ENCODE measurements around the gene HIVEP3.

HIVEP3 gene

DNA sequence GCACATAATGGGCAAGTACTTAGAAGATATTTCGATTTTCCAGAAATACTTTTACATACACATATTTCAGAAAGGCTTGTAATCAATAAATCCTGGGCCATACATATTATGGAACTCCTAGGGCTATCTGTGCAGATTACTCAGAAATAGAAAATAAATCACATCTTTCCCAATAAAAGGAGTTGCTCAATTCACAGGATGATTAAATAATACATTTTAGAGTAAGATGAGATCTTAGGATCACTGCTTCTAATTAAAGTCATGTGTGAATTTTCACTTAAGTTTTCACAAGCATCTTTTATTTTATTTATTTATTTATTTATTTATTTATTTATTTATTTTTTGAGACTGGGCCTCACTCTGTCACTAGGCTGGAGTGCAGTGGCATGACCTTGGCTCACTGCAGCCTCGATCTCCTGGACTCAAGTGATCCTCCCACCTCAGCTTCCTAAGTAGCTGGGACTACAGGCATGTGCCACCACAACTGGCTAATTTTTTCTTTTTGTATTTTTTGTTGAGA, 144.2 kb downstream of the HIVEP3 start:
- DNase-seq (no peak), ATAC-seq (replicated peaks) (no peak)
- Mint-ChIP-seq H3K27me3 (no peaks in the 10 kb centered on the region), H3K4me1 (peaks cover 12 to 30% of the 10 kb centered on the region in 2 donors), H3K9me3 (no peaks in the 10 kb centered on the region), H3K36me3 (no peaks in the 10 kb centered on the region), H3K27ac (no peak overlapping the region), H3K4me3 (no peak overlapping the region)

DNA sequence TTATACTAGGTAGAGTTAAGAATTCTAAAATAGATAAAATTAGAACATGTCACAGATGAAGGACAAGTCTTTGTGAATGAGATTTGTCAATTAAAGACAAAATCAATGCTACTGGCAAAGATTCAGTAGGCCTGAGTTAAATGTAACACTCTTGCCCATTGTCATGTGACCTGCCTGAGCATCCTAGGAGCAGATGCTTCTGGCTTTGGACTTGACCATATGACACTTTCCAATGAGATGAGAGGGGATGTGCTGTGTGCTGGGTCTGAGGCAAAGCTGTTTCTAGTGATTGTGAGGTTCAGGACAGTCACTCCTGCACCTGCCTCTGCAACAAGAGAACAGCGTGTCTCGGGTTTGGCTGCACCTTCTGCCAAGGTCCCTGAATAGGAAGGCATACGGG, 144.9 kb downstream of the HIVEP3 start:
- ATAC-seq (replicated peaks): no peak
- H3K4me1 Mint-ChIP-seq: peaks cover 12 to 31% of the 10 kb centered on the region in 2 donors
- H3K36me3 Mint-ChIP-seq: no peaks in the 10 kb centered on the region
- DNase-seq: no peak
- no peaks in the 10 kb centered on the region for H3K9me3 Mint-ChIP-seq
- H3K4me3 Mint-ChIP-seq: no peak overlapping the region
- H3K27me3 Mint-ChIP-seq: no peaks in the 10 kb centered on the region
- H3K27ac Mint-ChIP-seq: no peak overlapping the region

DNA sequence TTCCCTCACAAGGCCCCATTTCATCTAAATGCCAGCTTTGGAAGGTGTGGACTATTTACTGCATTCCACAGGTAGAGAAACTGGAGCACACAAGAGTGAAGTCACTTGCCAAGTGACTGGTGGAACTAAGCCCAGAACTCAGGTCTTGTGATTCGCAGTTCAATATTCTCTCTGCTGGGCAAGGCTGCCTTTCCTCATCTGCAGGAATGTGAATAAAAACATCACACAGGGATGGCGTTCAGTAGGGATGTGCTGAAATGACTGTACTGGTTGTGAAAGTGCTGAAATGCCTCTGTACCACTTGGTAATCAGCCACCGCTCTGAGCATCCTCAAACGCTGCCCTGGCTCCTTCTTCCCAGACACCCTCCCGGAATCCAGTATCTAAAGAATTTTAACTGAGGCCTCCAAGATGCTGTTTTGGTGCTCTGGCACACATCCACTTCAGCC, 145.6 kb downstream of the HIVEP3 start:
- Mint-ChIP-seq H3K36me3 (no peaks in the 10 kb centered on the region), H3K27ac (no peak overlapping the region), H3K4me3 (no peak overlapping the region), H3K27me3 (no peaks in the 10 kb centered on the region), H3K4me1 (peaks cover 14 to 32% of the 10 kb centered on the region in 2 donors), H3K9me3 (no peaks in the 10 kb centered on the region)
- DNase-seq (no peak), ATAC-seq (replicated peaks) (no peak)

DNA sequence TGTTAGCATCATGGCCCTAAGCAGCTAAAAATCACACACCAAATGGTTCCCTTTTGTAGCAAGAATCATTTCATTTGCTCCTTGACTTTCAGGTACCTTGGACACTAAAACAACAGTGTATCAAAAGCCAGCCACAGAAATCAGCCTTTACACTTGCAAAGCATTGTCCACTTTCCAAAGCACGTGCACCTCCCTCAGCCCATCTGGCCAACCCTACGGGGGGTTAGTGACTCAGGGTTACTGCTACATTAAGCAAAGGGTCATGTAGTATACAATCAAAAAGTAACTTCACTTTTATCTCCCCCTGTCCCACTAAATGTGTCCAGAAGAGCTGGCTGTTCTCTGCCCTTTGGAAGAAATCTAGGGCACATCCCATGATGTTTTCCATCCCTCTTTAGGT, 149.7 kb downstream of the HIVEP3 start:
- Mint-ChIP-seq H3K4me3 (no peak overlapping the region), H3K4me1 (peaks cover 45 to 66% of the 10 kb centered on the region in 2 donors), H3K36me3 (no peaks in the 10 kb centered on the region), H3K9me3 (no peaks in the 10 kb centered on the region), H3K27ac (no peak overlapping the region), H3K27me3 (no peaks in the 10 kb centered on the region)
- no peak for ATAC-seq (replicated peaks)
- DNase-seq: no peak

DNA sequence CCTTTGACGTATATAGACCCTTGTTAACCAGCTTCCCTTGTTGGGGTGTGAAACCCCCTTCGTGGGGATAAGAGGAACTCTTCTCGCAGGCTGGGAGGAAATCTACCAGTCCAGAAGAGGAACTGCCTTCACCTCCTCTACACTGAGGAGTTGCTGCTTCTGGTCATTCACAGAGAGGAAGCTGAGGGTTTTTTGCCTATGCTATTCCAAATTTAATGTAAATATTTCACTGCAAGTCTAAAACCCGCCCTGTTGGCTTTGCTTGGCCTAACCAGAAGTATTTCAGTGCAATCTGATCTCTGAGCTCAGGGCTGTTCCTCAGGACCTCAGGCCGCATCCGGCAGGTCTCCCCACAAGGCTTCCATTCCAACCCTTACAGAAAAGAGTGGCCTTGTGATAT, 150.1 kb downstream of the HIVEP3 start:
- peaks cover 49 to 71% of the 10 kb centered on the region in 2 donors for H3K4me1 Mint-ChIP-seq
- no peak overlapping the region for H3K4me3 Mint-ChIP-seq
- ATAC-seq (replicated peaks): peak; percentile 57 to 72
- no peak for DNase-seq
- no peaks in the 10 kb centered on the region for H3K36me3 Mint-ChIP-seq
- H3K9me3 Mint-ChIP-seq: no peaks in the 10 kb centered on the region
- no peaks in the 10 kb centered on the region for H3K27me3 Mint-ChIP-seq
- H3K27ac Mint-ChIP-seq: no peak overlapping the region

DNA sequence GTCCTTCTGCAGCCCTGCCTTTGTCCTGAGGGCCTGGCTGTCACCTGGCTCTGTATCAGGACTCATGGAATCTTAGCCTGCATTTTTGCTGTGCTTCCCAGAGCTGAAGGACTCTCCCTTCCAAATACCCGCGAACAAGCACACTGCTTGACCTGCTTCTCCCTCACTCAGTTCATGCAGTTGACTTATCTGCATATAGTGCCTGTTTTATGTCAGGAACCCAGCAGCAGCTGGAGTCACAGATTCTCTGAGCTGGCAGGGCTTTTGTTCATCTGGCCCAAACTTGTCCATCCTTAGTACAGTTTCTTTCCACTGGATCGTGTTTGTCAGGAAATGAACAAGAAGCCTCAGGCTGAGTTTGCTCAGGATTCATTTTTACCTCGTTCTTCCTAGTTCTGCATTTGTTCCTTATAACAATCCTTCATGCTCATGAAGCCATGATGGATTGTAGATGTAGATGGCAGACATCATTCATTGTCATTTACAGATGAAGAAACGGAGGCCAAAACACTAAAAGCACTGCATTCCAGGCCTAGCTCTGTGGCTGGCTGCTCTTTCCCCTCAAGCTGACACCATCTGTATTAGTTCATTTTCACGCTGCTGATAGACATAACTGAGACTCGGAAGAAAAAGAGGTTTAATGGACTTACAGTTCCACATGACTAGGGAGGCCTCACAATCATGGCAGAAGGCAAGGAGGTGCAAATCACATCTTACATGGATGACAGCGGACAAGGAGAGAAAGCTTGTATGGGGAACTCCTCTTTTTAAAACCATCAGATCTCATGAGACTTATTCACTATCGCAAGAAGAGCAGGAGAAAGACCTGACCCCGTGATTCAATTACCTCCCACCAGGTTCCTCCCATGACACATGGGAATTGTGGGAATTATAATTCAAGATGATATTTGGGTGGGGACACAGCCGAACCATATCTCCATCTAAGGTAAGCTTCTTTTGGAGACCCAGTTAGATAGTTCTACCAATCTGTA, 150.9 kb downstream of the HIVEP3 start:
- Mint-ChIP-seq H3K4me1 (peaks cover 52 to 78% of the 10 kb centered on the region in 2 donors), H3K4me3 (no peak overlapping the region), H3K9me3 (no peaks in the 10 kb centered on the region), H3K27me3 (no peaks in the 10 kb centered on the region), H3K27ac (no peak overlapping the region), H3K36me3 (no peaks in the 10 kb centered on the region)
- DNase-seq (no peak), ATAC-seq (replicated peaks) (no peak)

DNA sequence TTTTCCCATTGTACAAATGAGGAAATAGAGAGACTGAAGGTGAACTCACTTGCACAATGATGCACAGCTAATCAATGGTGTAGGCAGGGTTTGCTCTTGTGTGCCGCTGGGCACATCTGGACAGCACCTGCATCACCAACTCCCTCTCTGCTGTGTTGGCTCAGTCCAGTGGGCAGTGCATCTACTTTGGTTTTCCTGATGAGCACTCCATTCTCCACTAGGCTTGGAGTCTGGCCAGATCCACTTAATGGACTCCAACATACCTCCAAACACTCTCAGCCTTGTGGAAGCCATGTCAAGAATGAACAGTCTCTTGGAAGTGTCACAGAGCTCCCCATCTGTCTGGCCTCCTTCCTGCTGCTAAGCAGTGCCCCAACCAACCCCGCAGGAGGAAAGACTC, 152.2 kb downstream of the HIVEP3 start:
- H3K4me1 Mint-ChIP-seq: peaks cover 52 to 68% of the 10 kb centered on the region in 2 donors
- H3K27me3 Mint-ChIP-seq: no peaks in the 10 kb centered on the region
- H3K36me3 Mint-ChIP-seq: peaks cover 0 to 3% of the 10 kb centered on the region in 2 donors
- peaks cover 0 to 4% of the 10 kb centered on the region in 2 donors for H3K9me3 Mint-ChIP-seq
- H3K27ac Mint-ChIP-seq: no peak overlapping the region
- peak; percentile 24 to 38 for ATAC-seq (replicated peaks)
- H3K4me3 Mint-ChIP-seq: no peak overlapping the region
- DNase-seq: no peak

DNA sequence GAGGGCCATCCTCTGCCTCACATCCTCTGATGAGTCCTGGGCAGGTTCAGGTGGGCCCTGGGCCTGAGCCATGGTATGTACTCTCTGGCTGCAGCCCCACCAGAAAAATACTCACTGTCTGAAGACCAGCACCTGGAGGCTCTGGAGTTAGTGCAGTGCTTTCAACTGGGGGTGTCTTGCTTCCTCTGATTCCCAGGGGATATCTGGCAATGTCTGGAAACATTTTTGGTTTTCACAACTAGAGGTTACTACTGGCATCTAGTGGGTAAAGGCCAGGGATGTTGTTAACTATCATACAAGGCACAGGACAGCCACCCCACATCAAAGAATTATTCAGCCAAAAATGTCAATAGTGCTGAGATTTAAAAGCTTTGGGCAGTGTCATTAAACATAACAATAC, 152.7 kb downstream of the HIVEP3 start:
- Mint-ChIP-seq H3K4me1 (peaks cover 49 to 65% of the 10 kb centered on the region in 2 donors), H3K4me3 (no peak overlapping the region), H3K27me3 (no peaks in the 10 kb centered on the region), H3K27ac (peak overlapping the region; percentile 65), H3K9me3 (peaks cover 5 to 6% of the 10 kb centered on the region in 2 donors), H3K36me3 (peaks cover 0 to 3% of the 10 kb centered on the region in 2 donors)
- ATAC-seq (replicated peaks) (peak; percentile 9 to 22), DNase-seq (no peak)

DNA sequence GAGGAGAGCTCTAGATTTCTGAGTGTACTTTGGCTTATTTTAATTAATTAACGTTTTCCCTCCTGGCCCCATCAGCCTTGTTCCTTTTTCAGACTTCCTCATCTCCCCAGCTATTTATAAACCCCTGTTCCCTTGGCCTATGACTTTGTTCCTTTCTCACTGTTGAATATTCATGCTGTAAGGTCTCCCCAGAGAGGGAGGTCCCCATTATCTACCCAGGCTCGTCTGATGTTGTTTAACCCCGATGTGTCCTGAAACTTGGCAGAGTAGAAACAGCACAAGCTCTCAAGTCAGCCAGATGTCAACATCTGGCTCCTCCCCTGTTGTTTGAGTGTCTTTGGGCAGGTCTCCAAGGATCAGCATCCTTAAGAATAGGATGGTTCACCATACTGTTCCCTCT, 153.6 kb downstream of the HIVEP3 start:
- H3K27me3 Mint-ChIP-seq: no peaks in the 10 kb centered on the region
- H3K9me3 Mint-ChIP-seq: peaks cover 5 to 6% of the 10 kb centered on the region in 2 donors
- no peak for DNase-seq
- H3K36me3 Mint-ChIP-seq: peaks cover 0 to 3% of the 10 kb centered on the region in 2 donors
- H3K4me3 Mint-ChIP-seq: peak overlapping the region; percentile 33 to 58
- H3K4me1 Mint-ChIP-seq: peaks cover 49 to 65% of the 10 kb centered on the region in 2 donors
- H3K27ac Mint-ChIP-seq: peak overlapping the region; percentile 11
- peak; percentile 73 for ATAC-seq (replicated peaks)

DNA sequence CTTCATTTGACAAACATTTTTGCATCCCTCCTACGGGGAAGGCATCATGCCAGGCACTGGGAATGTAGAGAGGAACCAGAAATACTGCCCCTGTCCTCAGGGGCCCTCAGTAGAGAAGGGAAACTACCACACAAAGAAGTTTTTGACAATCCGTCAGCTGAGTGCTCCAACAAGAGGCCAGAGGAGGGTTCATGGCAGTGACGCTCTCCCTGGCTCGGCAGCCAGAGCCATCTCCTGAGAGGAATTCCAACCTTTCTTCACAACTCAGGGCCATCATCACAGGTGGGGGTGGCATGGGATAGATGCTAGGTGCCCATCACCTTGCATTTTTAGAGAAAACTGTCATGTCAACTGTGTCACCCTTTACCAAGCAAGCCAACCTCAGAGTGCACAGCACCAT, 154.1 kb downstream of the HIVEP3 start:
- H3K27ac Mint-ChIP-seq: no peak overlapping the region
- peaks cover 0 to 3% of the 10 kb centered on the region in 2 donors for H3K36me3 Mint-ChIP-seq
- H3K4me3 Mint-ChIP-seq: peak overlapping the region; percentile 33 to 58
- DNase-seq: no peak
- H3K9me3 Mint-ChIP-seq: peaks cover 5 to 6% of the 10 kb centered on the region in 2 donors
- no peaks in the 10 kb centered on the region for H3K27me3 Mint-ChIP-seq
- peaks cover 49 to 65% of the 10 kb centered on the region in 2 donors for H3K4me1 Mint-ChIP-seq
- ATAC-seq (replicated peaks): peak; percentile 32 to 72

DNA sequence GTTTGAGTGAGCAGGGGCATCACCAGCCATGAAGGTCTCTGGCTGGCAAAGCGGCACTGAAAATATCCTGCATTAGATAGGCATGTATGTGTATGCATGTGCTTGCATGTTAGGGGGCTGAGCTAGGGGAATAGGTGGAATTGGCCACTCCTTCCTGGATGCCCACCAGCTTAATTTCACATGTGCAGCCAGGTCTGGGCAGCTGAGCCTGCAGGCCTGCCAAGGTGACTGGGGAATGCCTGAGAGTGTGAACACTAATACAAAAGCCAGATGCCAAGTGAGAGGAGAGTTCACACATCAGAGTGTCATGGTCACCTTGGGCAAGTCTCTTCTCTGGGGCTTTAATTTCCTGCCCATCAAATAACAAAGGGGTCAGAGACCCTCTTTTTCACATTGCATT, 155.9 kb downstream of the HIVEP3 start:
- ATAC-seq (replicated peaks): no peak
- peaks cover 0 to 3% of the 10 kb centered on the region in 2 donors for H3K36me3 Mint-ChIP-seq
- no peak overlapping the region for H3K4me3 Mint-ChIP-seq

DNA sequence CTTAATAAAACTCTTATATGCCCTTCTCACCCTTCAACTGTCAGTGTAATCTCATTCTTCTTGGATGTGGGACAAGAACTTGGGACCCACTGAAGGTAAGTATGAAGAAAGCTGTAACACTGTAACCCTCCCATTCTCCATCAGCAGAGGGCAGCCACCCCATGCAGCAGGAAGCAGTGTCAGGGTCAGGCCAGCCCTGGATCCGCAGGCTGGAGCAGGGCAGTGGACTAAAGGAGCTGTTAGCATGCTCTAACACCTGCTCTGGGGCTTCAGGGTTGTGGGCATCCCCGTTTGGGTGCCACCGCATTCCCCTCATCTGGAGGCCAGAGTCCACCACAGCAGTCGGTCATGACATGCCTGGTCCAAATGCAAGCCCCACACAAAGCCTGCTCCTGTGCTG, 156.5 kb downstream of the HIVEP3 start:
- Mint-ChIP-seq H3K27me3 (no peaks in the 10 kb centered on the region), H3K36me3 (peaks cover 0 to 3% of the 10 kb centered on the region in 2 donors), H3K4me3 (no peak overlapping the region), H3K9me3 (peaks cover 5 to 6% of the 10 kb centered on the region in 2 donors), H3K27ac (no peak overlapping the region), H3K4me1 (peaks cover 36 to 48% of the 10 kb centered on the region in 2 donors)
- DNase-seq (no peak), ATAC-seq (replicated peaks) (no peak)

More for the DNA sequence above, 155.9 kb downstream of the HIVEP3 start:
- Mint-ChIP-seq H3K27me3 (no peaks in the 10 kb centered on the region), H3K27ac (no peak overlapping the region), H3K9me3 (peaks cover 5 to 6% of the 10 kb centered on the region in 2 donors), H3K4me1 (peaks cover 39 to 52% of the 10 kb centered on the region in 2 donors)
- no peak for DNase-seq

DNA sequence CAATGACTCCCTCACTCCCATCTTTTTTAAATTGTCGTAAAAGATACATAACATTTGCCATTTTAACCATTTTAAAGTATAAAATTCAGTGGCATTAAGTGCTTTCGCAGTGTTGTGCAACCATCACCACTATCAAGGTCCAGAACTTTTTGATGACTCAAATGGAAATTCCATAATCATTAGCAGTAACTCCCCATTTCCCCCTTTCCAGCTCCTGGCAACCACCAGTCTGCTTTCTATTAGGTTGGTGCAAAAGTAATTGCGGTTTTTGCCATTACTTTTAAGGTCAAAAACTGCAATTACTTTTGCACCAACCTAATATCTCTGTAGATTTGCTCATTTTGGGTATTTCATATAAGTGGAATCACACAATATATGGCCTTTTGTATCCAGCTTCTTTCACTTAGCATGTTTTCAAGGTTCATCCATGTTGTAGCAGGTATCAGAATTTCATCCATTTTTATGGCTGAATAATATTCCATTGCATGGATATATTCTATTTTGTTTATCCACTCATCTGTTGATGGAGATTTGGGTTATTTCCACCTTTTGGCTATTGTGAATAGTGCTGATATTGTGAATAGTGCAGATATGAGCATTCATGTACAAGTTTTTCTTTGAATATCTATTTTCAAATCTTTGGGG, 159.7 kb downstream of the HIVEP3 start:
- H3K9me3 Mint-ChIP-seq: peaks cover 5 to 6% of the 10 kb centered on the region in 2 donors

DNA sequence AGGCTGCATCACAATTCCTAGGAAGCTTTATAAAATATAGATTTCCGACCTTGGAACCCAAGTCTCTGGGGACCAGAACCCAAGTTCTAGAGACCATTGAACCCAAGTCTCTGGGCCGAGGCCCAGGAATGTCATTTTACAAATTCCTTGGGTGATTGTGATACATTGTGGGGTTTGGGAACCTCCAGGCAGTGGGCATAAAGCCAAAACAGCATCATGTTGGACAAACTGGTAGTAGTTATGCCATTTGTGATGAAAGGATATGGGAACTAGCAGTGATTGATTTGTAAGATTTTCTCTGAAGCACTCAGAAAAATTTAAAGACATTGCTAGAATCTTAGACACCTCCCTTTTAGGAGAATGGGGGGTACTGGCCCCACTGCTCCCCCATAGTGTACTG, 160.2 kb downstream of the HIVEP3 start:
- H3K9me3 Mint-ChIP-seq: peaks cover 5 to 6% of the 10 kb centered on the region in 2 donors
- H3K27me3 Mint-ChIP-seq: no peaks in the 10 kb centered on the region
- DNase-seq (no peak), ATAC-seq (replicated peaks) (no peak)
- H3K36me3 Mint-ChIP-seq: peaks cover 0 to 3% of the 10 kb centered on the region in 2 donors
- H3K27ac Mint-ChIP-seq: no peak overlapping the region
- peaks cover 20 to 32% of the 10 kb centered on the region in 2 donors for H3K4me1 Mint-ChIP-seq
- no peak overlapping the region for H3K4me3 Mint-ChIP-seq

More for the DNA sequence above, 159.7 kb downstream of the HIVEP3 start:
- ATAC-seq (replicated peaks) (peak in 1 of 2 donors; percentile 34), DNase-seq (no peak)
- Mint-ChIP-seq H3K4me3 (no peak overlapping the region), H3K27ac (no peak overlapping the region), H3K27me3 (no peaks in the 10 kb centered on the region), H3K36me3 (peaks cover 0 to 3% of the 10 kb centered on the region in 2 donors), H3K4me1 (peaks cover 19 to 32% of the 10 kb centered on the region in 2 donors)

All from stimulated activated naive B cell treated with anti-CD40 and anti-IgM and Interleukin-4, amounts not matched to agents 10 μg/mL and 1 μg/mL and 100 μg/mL, for 72 hours (primary cell).